CD14-positive monocyte (primary cell): Measurements from ENCODE around the gene LCE5A. TPM values are rescaled to one million over a fixed set of nuclear protein-coding genes. Genes with fewer than 3 reads are reported as not detected.

Source experiments
- DNase-seq, 3 donors: peaks; one replicate each; pipeline ENCODE4 v3.0.0-alpha.2; 2011 to 2022
- H2AFZ ChIP-seq: 2 replicates; pipeline ENCODE4 v1.6.0; 2012; ENCODE audit warnings: mild to moderate bottlenecking, low read depth, low read length, inconsistent platforms; ENCODE audit not compliant: insufficient read depth, poor library complexity, severe bottlenecking
- H3K27ac ChIP-seq, 2 donors: 1 replicate in 1 of 2; 2 replicates in 1 of 2; pipeline ENCODE4 v1.5.1; 2012 to 2013; ENCODE audit warnings: low read length in 2 of 2, control low read depth in 1 of 2, inconsistent platforms in 1 of 2, low read depth in 1 of 2, mild to moderate bottlenecking in 1 of 2
- H3K27me3 ChIP-seq, 2 donors: one replicate each; pipeline versions ENCODE4 v1.6.0 to v1.6.1; 2011 to 2013; ENCODE audit warnings: low read length in 2 of 2; ENCODE audit not compliant: control insufficient read depth in 2 of 2, insufficient read depth in 2 of 2
- H3K36me3 ChIP-seq, 2 donors: replicated peaks in 1 of 2; 1 replicate in 1 of 2; 2 replicates in 1 of 2; pipeline versions ENCODE4 v1.5.1 to v1.6.1; 2012 to 2013; ENCODE audit warnings: low read length in 2 of 2, control low read depth in 1 of 2, inconsistent platforms in 1 of 2, mild to moderate bottlenecking in 1 of 2; ENCODE audit not compliant: insufficient read depth in 2 of 2, control insufficient read depth in 1 of 2
- H3K4me1 ChIP-seq, 2 donors: 1 replicate in 1 of 2; 2 replicates in 1 of 2; pipeline versions ENCODE4 v1.5.1 to v1.6.1; 2012 to 2013; ENCODE audit warnings: low read length in 2 of 2, control low read depth in 1 of 2, inconsistent platforms in 1 of 2, mild to moderate bottlenecking in 1 of 2, moderate library complexity in 1 of 2; ENCODE audit not compliant: insufficient read depth in 2 of 2, control insufficient read depth in 1 of 2
- H3K4me2 ChIP-seq: replicated peaks from 2 replicates; pipeline ENCODE3; 2012; ENCODE audit warnings: low read length, moderate library complexity, mild to moderate bottlenecking; ENCODE audit not compliant: poor library complexity, severe bottlenecking; ENCODE audit errors: extremely low read depth
- H3K4me3 ChIP-seq, 3 experiments: fragments of 200-600 bp in 1 of 3; sonication (generic) in 1 of 3; replicated peaks in 1 of 3; 1 replicate in 2 of 3; 2 replicates in 1 of 3; pipeline ENCODE4 v1.5.1; 2011 to 2013; ENCODE audit warnings: low read length in 3 of 3, mild to moderate bottlenecking in 3 of 3, control low read depth in 2 of 3, low read depth in 2 of 3, inconsistent platforms in 1 of 3, moderate library complexity in 1 of 3
- H3K79me2 ChIP-seq: 2 replicates; pipeline ENCODE4 v1.6.0; 2012; ENCODE audit warnings: mild to moderate bottlenecking, control low read depth, inconsistent platforms, low read length, moderate library complexity; ENCODE audit not compliant: insufficient read depth
- H3K9ac ChIP-seq: 2 replicates; pipeline ENCODE4 v1.6.0; 2017; ENCODE audit warnings: low read length, mild to moderate bottlenecking; ENCODE audit not compliant: insufficient read depth, poor library complexity, severe bottlenecking
- H3K9me3 ChIP-seq, 2 donors: replicated peaks in 1 of 2; 1 replicate in 1 of 2; 2 replicates in 1 of 2; pipeline versions ENCODE4 v1.5.1 to v1.6.1; 2012 to 2013; ENCODE audit warnings: low read length in 2 of 2, control low read depth in 1 of 2; ENCODE audit not compliant: control insufficient read depth in 1 of 2, insufficient read depth in 1 of 2
- H4K20me1 ChIP-seq: 2 replicates; pipeline ENCODE4 v1.6.0; 2012; ENCODE audit warnings: mild to moderate bottlenecking, low read length, control low read depth, moderate library complexity; ENCODE audit not compliant: insufficient read depth
- H3K27ac Mint-ChIP-seq, 7 donors: one replicate each; pipeline ENCODE4 v1.8.0; 2020; ENCODE audit warnings: mild to moderate bottlenecking in 7 of 7, mixed read lengths in 7 of 7, moderate library complexity in 6 of 7, inconsistent platforms in 2 of 7
- H3K27me3 Mint-ChIP-seq, 3 donors: one replicate each; pipeline ENCODE4 v1.8.0; 2021 to 2022; ENCODE audit warnings: low read depth in 3 of 3, mild to moderate bottlenecking in 3 of 3, mixed read lengths in 3 of 3, moderate library complexity in 3 of 3, inconsistent platforms in 1 of 3
- H3K36me3 Mint-ChIP-seq, 2 donors: one replicate each; pipeline ENCODE4 v1.8.0; 2020; ENCODE audit warnings: mixed read lengths in 2 of 2, inconsistent platforms in 1 of 2, mild to moderate bottlenecking in 1 of 2
- H3K4me1 Mint-ChIP-seq: one replicate; pipeline ENCODE4 v1.8.0; 2020; ENCODE audit warnings: mild to moderate bottlenecking, mixed read lengths
- H3K4me3 Mint-ChIP-seq, 2 donors: one replicate each; pipeline ENCODE4 v1.8.0; 2020; ENCODE audit warnings: mild to moderate bottlenecking in 2 of 2, mixed read lengths in 2 of 2, moderate library complexity in 1 of 2
- H3K9me3 Mint-ChIP-seq, 7 donors: one replicate each; pipeline ENCODE4 v1.8.0; 2020 to 2022; ENCODE audit warnings: mixed read lengths in 7 of 7, mild to moderate bottlenecking in 6 of 7, moderate library complexity in 6 of 7, inconsistent platforms in 2 of 7
- CTCF ChIP-seq: fragments of 200-600 bp; IDR thresholded peaks from one replicate; pipeline ENCODE4 v1.8.0; 2022; ENCODE audit warnings: antibody characterized with exemption, mild to moderate bottlenecking
- WGBS: methylation state at CpG from one replicate; pipeline ENCODE4 v1.1.5; 2013; ENCODE audit warnings: missing lambda C conversion rate; ENCODE audit not compliant: insufficient coverage; 5-methylcytosine and 5-hydroxymethylcytosine counted together
- intact Hi-C, 2 donors: fragments of 100-400 bp; cut with micrococcal nuclease; formaldehyde crosslinking; loops; one replicate each; pipeline versions ENCODE4 v1.15.0 to v1.15.1; 2023
- polyA plus RNA-seq, 3 donors: library from polyadenylated mRNA; depleted of rRNA in 1 of 3; unstranded in 2 of 3; stranded (reverse) in 1 of 3; fragments of 300-500 nt in 2 of 3; fragments of >200 nt in 1 of 3; fragmentation: Illumina TruSeq in 2 of 3; gene quantifications; 1 replicate in 2 of 3; 2 replicates in 1 of 3; pipeline ENCODE4 v1.2.3, GENCODE V29; 2012 to 2021

The LCE5A gene
- polyA plus RNA-seq, 3 donors, result not detected

DNA sequence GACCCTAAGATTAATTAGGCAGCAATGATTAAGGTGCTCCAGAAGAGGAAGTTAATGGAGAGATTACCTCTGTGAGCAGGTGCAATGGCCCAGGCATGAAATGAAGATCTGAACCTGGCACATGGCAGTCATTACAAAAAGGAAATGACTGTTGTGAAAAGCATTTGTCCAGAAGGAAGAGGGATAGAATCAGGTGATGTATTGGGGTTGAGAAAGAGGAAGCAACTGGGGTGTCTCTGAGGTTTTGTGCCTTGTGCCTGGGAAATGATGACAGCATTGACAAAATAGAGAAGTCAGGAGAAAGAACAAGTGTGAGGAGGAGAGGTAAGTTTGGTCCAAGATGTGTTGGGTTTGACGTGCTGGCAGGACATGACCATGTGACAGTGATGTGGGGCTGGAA, 9.2 kb downstream of the LCE5A start:
- no peaks in the 10 kb centered on the region for H3K36me3 ChIP-seq
- no peak overlapping the region for H3K4me2 ChIP-seq
- Mint-ChIP-seq H3K36me3 (no peaks in the 10 kb centered on the region), H3K9me3 (peaks cover 0 to 13% (median 4%) of the 10 kb centered on the region in 7 donors), H3K4me3 (no peak overlapping the region), H3K27ac (no peak overlapping the region), H3K27me3 (peaks cover 25 to 30% (median 29%) of the 10 kb centered on the region in 3 donors), H3K4me1 (peaks cover 4% of the 10 kb centered on the region)
- no peak overlapping the region for H3K4me3 ChIP-seq
- no peak overlapping the region for H3K27ac ChIP-seq
- WGBS, result 0% methylated on average over 1 of the region's 1 CpG
- no peaks in the 10 kb centered on the region for H3K79me2 ChIP-seq
- peaks cover 13 to 19% of the 10 kb centered on the region in 2 donors for H3K4me1 ChIP-seq
- intact Hi-C loops, result no loop called here
- H4K20me1 ChIP-seq, result no peaks in the 10 kb centered on the region
- no peak overlapping the region for H2AFZ ChIP-seq
- no peak for TF ChIP-seq CTCF
- peaks cover 0 to 14% of the 10 kb centered on the region in 2 donors for H3K9me3 ChIP-seq
- peak; percentile 65 to 82 (median 75) for DNase-seq
- no peak overlapping the region for H3K9ac ChIP-seq
- peaks cover 22 to 28% of the 10 kb centered on the region in 2 donors for H3K27me3 ChIP-seq

- Mint-ChIP-seq H3K27ac (no peak overlapping the region), H3K4me1 (peaks cover 1% of the 10 kb centered on the region), H3K36me3 (no peaks in the 10 kb centered on the region), H3K27me3 (peaks cover 17 to 22% (median 21%) of the 10 kb centered on the region in 3 donors), H3K9me3 (peaks cover 0 to 13% (median 4%) of the 10 kb centered on the region in 7 donors), H3K4me3 (no peak overlapping the region)
- Histone ChIP-seq H3K4me3 (no peak overlapping the region), H3K27ac (no peak overlapping the region), H3K4me1 (peaks cover 13 to 15% of the 10 kb centered on the region in 2 donors), H3K9ac (no peak overlapping the region), H3K27me3 (peaks cover 15 to 21% of the 10 kb centered on the region in 2 donors), H4K20me1 (no peaks in the 10 kb centered on the region), H2AFZ (no peak overlapping the region), H3K79me2 (no peaks in the 10 kb centered on the region), H3K36me3 (no peaks in the 10 kb centered on the region), H3K4me2 (no peak overlapping the region), H3K9me3 (peaks cover 0 to 6% of the 10 kb centered on the region in 2 donors)
- no peak for TF ChIP-seq CTCF
- DNase-seq, result no peak
- no CpG with 5 or more reads among the region's 4 CpGs for WGBS
- intact Hi-C loops, result no loop called here
These were observed 10.0 kb downstream of the LCE5A start for GRCh38 chr1:152520561-152521090.
